IMR-90 (cell line): ENCODE data around the gene ITGB1. TPM values are rescaled to one million over a fixed set of nuclear protein-coding genes. Genes with fewer than 3 reads are reported as not detected.
A peak's percentile ranks its signal among the peaks of the same experiment; 100 is the strongest.

Source experiments
- ATAC-seq: fragments of 200-7000 bp; cut with Tn5 transposase; 2 replicates; pipeline ENCODE4 v1.9.1; 2020; ENCODE audit warnings: low read depth, mild to moderate bottlenecking, moderate library complexity
- BruUV-seq: library from RNA; stranded (reverse); fragments of 400-500 nt; replicated peaks from 2 replicates; lab custom pipeline; 2021; lab: Mats Ljungman, UMichigan
- CTCF ChIA-PET: fragments of 300-600 bp; formaldehyde crosslinking; extraction: SDS; loops from one replicate; lab custom pipeline; 2021; ENCODE audit warnings: antibody characterized with exemption; lab: Yijun Ruan, JAX
- POLR2A ChIA-PET: fragments of 300-600 bp; sonication (Branson Sonifier 250); formaldehyde crosslinking; loops from one replicate; lab custom pipeline; 2022; ENCODE audit warnings: antibody characterized with exemption; ENCODE audit not compliant: unreplicated experiment; lab: Charles Lee
- DNase-seq: peaks from one replicate; pipeline ENCODE4 v3.0.0; 2013
- H2AFZ ChIP-seq: replicated peaks from 2 replicates; pipeline ENCODE3; 2013; ENCODE audit warnings: low read length, mild to moderate bottlenecking; ENCODE audit not compliant: poor library complexity
- H2AK5ac ChIP-seq: 2 replicates; pipeline ENCODE4 v1.6.1; 2013; ENCODE audit warnings: low read depth, low read length, inconsistent platforms
- H2AK9ac ChIP-seq: replicated peaks from 2 replicates; pipeline ENCODE3; 2013; ENCODE audit warnings: mild to moderate bottlenecking, low read depth, low read length, moderate library complexity; ENCODE audit not compliant: poor library complexity
- H2BK120ac ChIP-seq: 2 replicates; pipeline ENCODE4 v1.6.1; 2013; ENCODE audit warnings: low read depth, low read length, inconsistent platforms
- H2BK15ac ChIP-seq: 3 replicates; pipeline ENCODE4 v1.6.1; 2013; ENCODE audit warnings: low read depth, low read length, inconsistent platforms
- H2BK20ac ChIP-seq: 2 replicates; pipeline ENCODE4 v1.6.1; 2013; ENCODE audit warnings: low read depth, mild to moderate bottlenecking, inconsistent platforms, low read length, moderate library complexity
- H2BK5ac ChIP-seq: 2 replicates; pipeline ENCODE4 v1.6.1; 2013; ENCODE audit warnings: mild to moderate bottlenecking, low read depth, low read length, inconsistent platforms; ENCODE audit not compliant: poor library complexity, severe bottlenecking
- H3K14ac ChIP-seq: replicated peaks from 2 replicates; pipeline ENCODE4 v1.6.1; 2013; ENCODE audit warnings: low read depth, low read length, inconsistent platforms
- H3K18ac ChIP-seq: 2 replicates; pipeline ENCODE4 v1.6.1; 2013; ENCODE audit warnings: low read depth, low read length, control low read depth
- H3K23ac ChIP-seq: 2 replicates; pipeline ENCODE4 v1.6.1; 2013; ENCODE audit warnings: low read depth, low read length, inconsistent platforms
- H3K27ac ChIP-seq: 2 replicates; pipeline ENCODE4 v1.5.1; 2013; ENCODE audit warnings: mild to moderate bottlenecking, control low read depth, low read length; ENCODE audit not compliant: insufficient read depth
- H3K27me3 ChIP-seq: 2 replicates; pipeline ENCODE4 v1.6.1; 2013; ENCODE audit warnings: low read length; ENCODE audit not compliant: control insufficient read depth, insufficient read depth
- H3K36me3 ChIP-seq: 2 replicates; pipeline ENCODE4 v1.6.1; 2013; ENCODE audit warnings: low read length, mixed read lengths; ENCODE audit not compliant: control insufficient read depth, insufficient read depth
- H3K4ac ChIP-seq: 2 replicates; pipeline ENCODE4 v1.6.1; 2013; ENCODE audit warnings: low read depth, low read length, inconsistent platforms
- H3K4me1 ChIP-seq: 2 replicates; pipeline ENCODE4 v1.6.1; 2013; ENCODE audit warnings: low read length, mixed read lengths; ENCODE audit not compliant: control insufficient read depth, insufficient read depth
- H3K4me2 ChIP-seq: 2 replicates; pipeline ENCODE4 v1.6.1; 2013; ENCODE audit warnings: low read depth, mild to moderate bottlenecking, control low read depth, low read length, moderate library complexity
- H3K4me3 ChIP-seq: 2 replicates; pipeline ENCODE4 v1.5.1; 2013; ENCODE audit warnings: low read depth, mild to moderate bottlenecking, control low read depth, low read length, moderate library complexity; ENCODE audit not compliant: insufficient read depth
- H3K56ac ChIP-seq: 2 replicates; pipeline ENCODE4 v1.6.1; 2013; ENCODE audit warnings: low read length, inconsistent platforms; ENCODE audit not compliant: insufficient read depth; ENCODE audit errors: extremely low read depth
- H3K79me1 ChIP-seq, 2 experiments: 2 replicates each; pipeline ENCODE4 v1.6.1; 2013; ENCODE audit warnings: low read length in 2 of 2, inconsistent platforms in 1 of 2, low read depth in 1 of 2
- H3K9ac ChIP-seq: 2 replicates; pipeline ENCODE4 v1.6.1; 2013; ENCODE audit warnings: low read depth, low read length, control low read depth
- H3K9me1 ChIP-seq: 2 replicates; pipeline ENCODE4 v1.6.1; 2013; ENCODE audit warnings: low read length, inconsistent platforms; ENCODE audit not compliant: insufficient read depth
- H3K9me3 ChIP-seq: 2 replicates; pipeline ENCODE4 v1.6.1; 2013; ENCODE audit warnings: low read length; ENCODE audit not compliant: control insufficient read depth, insufficient read depth
- H4K20me1 ChIP-seq: 2 replicates; pipeline ENCODE4 v1.6.1; 2013; ENCODE audit warnings: low read length, inconsistent platforms; ENCODE audit not compliant: insufficient read depth
- H4K5ac ChIP-seq: 2 replicates; pipeline ENCODE4 v1.6.1; 2013; ENCODE audit warnings: mild to moderate bottlenecking, low read depth, low read length, control low read depth
- H4K8ac ChIP-seq, 2 experiments: 2 replicates each; pipeline ENCODE4 v1.6.1; 2013; ENCODE audit warnings: low read depth in 2 of 2, low read length in 2 of 2, control low read depth in 1 of 2, inconsistent platforms in 1 of 2
- H4K91ac ChIP-seq: 2 replicates; pipeline ENCODE4 v1.6.1; 2013; ENCODE audit warnings: low read depth, low read length, inconsistent platforms; ENCODE audit not compliant: insufficient read depth
- BHLHE40 ChIP-seq: fragments of 150-350 bp; IDR thresholded peaks from 2 replicates; pipeline ENCODE4 v1.6.1; 2016; ENCODE audit warnings: mild to moderate bottlenecking, low read depth, low read length
- CHD1 ChIP-seq: IDR thresholded peaks from 2 replicates; pipeline ENCODE4 v1.6.1; 2012; ENCODE audit warnings: low read depth, low read length, improper control_type of control experiment
- FOS ChIP-seq: fragments of 150-350 bp; IDR thresholded peaks from 2 replicates; pipeline ENCODE4 v1.6.1; 2016; ENCODE audit warnings: low read depth, low read length
- MAFK ChIP-seq: IDR thresholded peaks from 2 replicates; pipeline ENCODE4 v1.6.1; 2012; ENCODE audit warnings: low read depth, low read length, improper control_type of control experiment
- MAZ ChIP-seq: IDR thresholded peaks from 2 replicates; pipeline ENCODE4 v1.6.1; 2012; ENCODE audit warnings: low read depth, mild to moderate bottlenecking, low read length, improper control_type of control experiment, moderate library complexity, borderline replicate concordance
- MXI1 ChIP-seq: IDR thresholded peaks from 2 replicates; pipeline ENCODE4 v1.6.1; 2012; ENCODE audit warnings: low read depth, mild to moderate bottlenecking, low read length, moderate library complexity, borderline replicate concordance
- NFE2L2 ChIP-seq: fragments of 150-350 bp; IDR thresholded peaks from 2 replicates; pipeline ENCODE4 v1.6.1; 2016; ENCODE audit warnings: low read depth, mild to moderate bottlenecking, low read length
- POLR2A ChIP-seq: IDR thresholded peaks from 2 replicates; pipeline ENCODE4 v1.6.1; 2012; ENCODE audit warnings: mild to moderate bottlenecking, low read depth, low read length
- RAD21 ChIP-seq: IDR thresholded peaks from 2 replicates; pipeline ENCODE4 v1.6.1; 2012; ENCODE audit warnings: low read length, improper control_type of control experiment
- RCOR1 ChIP-seq: IDR thresholded peaks from 2 replicates; pipeline ENCODE4 v1.6.1; 2012; ENCODE audit warnings: mild to moderate bottlenecking, low read length, improper control_type of control experiment; ENCODE audit not compliant: insufficient replicate concordance
- RFX5 ChIP-seq: IDR thresholded peaks from 2 replicates; pipeline ENCODE4 v1.8.0; 2012; ENCODE audit warnings: low read depth, mild to moderate bottlenecking, low read length, moderate library complexity
- USF2 ChIP-seq: fragments of 150-350 bp; IDR thresholded peaks from 2 replicates; pipeline ENCODE4 v1.6.1; 2017; ENCODE audit warnings: mild to moderate bottlenecking, antibody characterized with exemption, low read length, low read depth
- WGBS, 2 experiments: methylation state at CpG; one replicate each; pipeline versions ENCODE4 v1.1.5 to v1.1.7; 2013; ENCODE audit warnings: missing lambda C conversion rate in 2 of 2; ENCODE audit not compliant: insufficient read length in 1 of 2; ENCODE audit errors: extremely low coverage in 2 of 2; 5-methylcytosine and 5-hydroxymethylcytosine counted together
- dilution Hi-C: fragments of 300-500 bp; cut with HindIII; formaldehyde crosslinking; loops from one replicate; pipeline ENCODE4 v1.14.3; 2018; ENCODE audit warnings: low sequenced_read_pairs; ENCODE audit not compliant: unreplicated experiment
- in situ Hi-C: fragments of 300-500 bp; cut with MboI; formaldehyde crosslinking; loops from 3 replicates; pipeline ENCODE4 v1.14.3; 2019; ENCODE audit warnings: low sequenced_read_pairs, inconsistent platforms, mixed read lengths
- intact Hi-C: fragments of 100-400 bp; cut with micrococcal nuclease; formaldehyde crosslinking; loops from 2 replicates; pipeline ENCODE4 v1.10.0; 2022
- polyA plus RNA-seq, 3 experiments: library from polyadenylated mRNA; depleted of rRNA; stranded (reverse); fragments of >200 nt; gene quantifications; 2 replicates each; pipeline ENCODE4 v1.2.3, GENCODE V29; 2012; ENCODE audit warnings: low replicate concordance in 1 of 3
- total RNA-seq: library from RNA; depleted of rRNA; stranded (reverse); fragments of >200 nt; gene quantifications from 2 replicates; pipeline ENCODE4 v1.2.3, GENCODE V29; 2012
- TF ChIP-seq, protein P1 (sequence below): conservative IDR thresholded peaks from 2 replicates; pipeline ENCODE4 v1.5.1; 2012; ENCODE audit warnings: mild to moderate bottlenecking, low read depth, low read length, improper control_type of control experiment
- TF ChIP-seq, protein P2 (sequence below): fragments of 150-350 bp; IDR thresholded peaks from 2 replicates; pipeline ENCODE4 v1.6.1; 2016; ENCODE audit warnings: low read depth, mild to moderate bottlenecking, low read length, moderate library complexity, borderline replicate concordance

ITGB1 gene
- total and polyA plus RNA-seq, 2 of the 4 experiments (the other 2 are of a cell fraction), result 1,331 to 2,066 TPM

- H3K27me3 ChIP-seq, result no peaks in the 10 kb centered on the region
- peak overlapping the region; percentile 64 for H3K4ac ChIP-seq
- H3K4me1 ChIP-seq, result peaks cover 39% of the 10 kb centered on the region
- H3K27ac ChIP-seq, result peak overlapping the region; percentile 56; the same call in 1 of the 2 replicates
- 88% methylated on average over 3 of the region's 10 CpGs; no CpG with 5 or more reads in 1 of the 2 experiments for WGBS, 2 experiments
- peak overlapping the region; percentile 15 to 56; a peak in 2 of 4 replicates for H4K8ac ChIP-seq
- H3K36me3 ChIP-seq, result peaks cover 13% of the 10 kb centered on the region
- H3K4me3 ChIP-seq, result no peak overlapping the region
- peak overlapping the region; percentile 82 for H2AK5ac ChIP-seq
- H2AK9ac ChIP-seq, result no peak overlapping the region
- in situ Hi-C loops, result no loop called here
- DNase-seq (no peak), ATAC-seq (no peak)
- no peak overlapping the region for H4K91ac ChIP-seq
- ChIA-PET POLR2A (interaction anchor here (0.5 kb wide), 1 partner anchor 42 kb away, joined by 3 read pairs; no protein-coding TSS in a partner anchor), CTCF (no interaction called here)
- H2BK5ac ChIP-seq, result peak overlapping the region; percentile 58
- peak overlapping the region; percentile 77 for H3K14ac ChIP-seq
- no peak overlapping the region for H3K9ac ChIP-seq
- H4K20me1 ChIP-seq, result peaks cover 96% of the 10 kb centered on the region
- H4K5ac ChIP-seq, result no peak overlapping the region
- intact Hi-C loops, result no loop called here
- no peak overlapping the region for H2BK15ac ChIP-seq
- no peak overlapping the region for H3K18ac ChIP-seq
- H3K79me1 ChIP-seq, result peaks cover 0 to 45% of the 10 kb centered on the region in 2 experiments; a peak in 2 of 4 replicates
- 0 out of 2 replicates have a peak overlapping the region, but pooled peaks have one; percentile 39 for H2BK20ac ChIP-seq
- H3K4me2 ChIP-seq, result peak overlapping the region; percentile 73
- H3K9me1 ChIP-seq, result peaks cover 39% of the 10 kb centered on the region
- H2BK120ac ChIP-seq, result peak overlapping the region; percentile 67; the same call in 1 of the 2 replicates
- no peak overlapping the region for H2AFZ ChIP-seq
- H3K23ac ChIP-seq, result peak overlapping the region; percentile 91
- no TSS peak for BruUV-seq
- H3K9me3 ChIP-seq, result no peaks in the 10 kb centered on the region
- dilution Hi-C loops, result no loop called here
- peak overlapping the region; percentile 44; the same call in 1 of the 2 replicates for H3K56ac ChIP-seq
- TF ChIP-seq MXI1 (no peak), RAD21 (no peak), USF2 (no peak), RCOR1 (no peak), NFE2L2 (no peak), MAFK (no peak), FOS (no peak), BHLHE40 (no peak), POLR2A (no peak; the same call in 1 of the 2 replicates), CHD1 (no peak), MAZ (no peak), RFX5 (no peak)
- TF ChIP-seq, protein P1, sequence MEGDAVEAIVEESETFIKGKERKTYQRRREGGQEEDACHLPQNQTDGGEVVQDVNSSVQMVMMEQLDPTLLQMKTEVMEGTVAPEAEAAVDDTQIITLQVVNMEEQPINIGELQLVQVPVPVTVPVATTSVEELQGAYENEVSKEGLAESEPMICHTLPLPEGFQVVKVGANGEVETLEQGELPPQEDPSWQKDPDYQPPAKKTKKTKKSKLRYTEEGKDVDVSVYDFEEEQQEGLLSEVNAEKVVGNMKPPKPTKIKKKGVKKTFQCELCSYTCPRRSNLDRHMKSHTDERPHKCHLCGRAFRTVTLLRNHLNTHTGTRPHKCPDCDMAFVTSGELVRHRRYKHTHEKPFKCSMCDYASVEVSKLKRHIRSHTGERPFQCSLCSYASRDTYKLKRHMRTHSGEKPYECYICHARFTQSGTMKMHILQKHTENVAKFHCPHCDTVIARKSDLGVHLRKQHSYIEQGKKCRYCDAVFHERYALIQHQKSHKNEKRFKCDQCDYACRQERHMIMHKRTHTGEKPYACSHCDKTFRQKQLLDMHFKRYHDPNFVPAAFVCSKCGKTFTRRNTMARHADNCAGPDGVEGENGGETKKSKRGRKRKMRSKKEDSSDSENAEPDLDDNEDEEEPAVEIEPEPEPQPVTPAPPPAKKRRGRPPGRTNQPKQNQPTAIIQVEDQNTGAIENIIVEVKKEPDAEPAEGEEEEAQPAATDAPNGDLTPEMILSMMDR, result no peak
- TF ChIP-seq, protein P2, sequence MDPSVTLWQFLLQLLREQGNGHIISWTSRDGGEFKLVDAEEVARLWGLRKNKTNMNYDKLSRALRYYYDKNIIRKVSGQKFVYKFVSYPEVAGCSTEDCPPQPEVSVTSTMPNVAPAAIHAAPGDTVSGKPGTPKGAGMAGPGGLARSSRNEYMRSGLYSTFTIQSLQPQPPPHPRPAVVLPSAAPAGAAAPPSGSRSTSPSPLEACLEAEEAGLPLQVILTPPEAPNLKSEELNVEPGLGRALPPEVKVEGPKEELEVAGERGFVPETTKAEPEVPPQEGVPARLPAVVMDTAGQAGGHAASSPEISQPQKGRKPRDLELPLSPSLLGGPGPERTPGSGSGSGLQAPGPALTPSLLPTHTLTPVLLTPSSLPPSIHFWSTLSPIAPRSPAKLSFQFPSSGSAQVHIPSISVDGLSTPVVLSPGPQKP, result no peak
Observed at GRCh38 chr10:32939296-32940111, 18.5 kb downstream of the ITGB1 start.
